Testis (tissue), 2 donors: ENCODE data around the gene FDXR.

Source experiments
- POLR2A ChIP-seq: fragments of 450-650 bp; IDR thresholded peaks from one replicate; pipeline ENCODE4 v1.6.1; 2017; ENCODE audit warnings: antibody characterized with exemption, mild to moderate bottlenecking, moderate library complexity
- TF ChIP-seq, protein P1 (sequence below), 3 experiments: fragments of 450-650 bp in 2 of 3; fragments of 200-600 bp in 1 of 3; sonication (generic) in 1 of 3; IDR thresholded peaks; one replicate each; pipeline ENCODE4 v1.5.1; 2016 to 2019; ENCODE audit warnings: antibody characterized with exemption in 3 of 3, mild to moderate bottlenecking in 2 of 3, moderate library complexity in 1 of 3

DNA sequence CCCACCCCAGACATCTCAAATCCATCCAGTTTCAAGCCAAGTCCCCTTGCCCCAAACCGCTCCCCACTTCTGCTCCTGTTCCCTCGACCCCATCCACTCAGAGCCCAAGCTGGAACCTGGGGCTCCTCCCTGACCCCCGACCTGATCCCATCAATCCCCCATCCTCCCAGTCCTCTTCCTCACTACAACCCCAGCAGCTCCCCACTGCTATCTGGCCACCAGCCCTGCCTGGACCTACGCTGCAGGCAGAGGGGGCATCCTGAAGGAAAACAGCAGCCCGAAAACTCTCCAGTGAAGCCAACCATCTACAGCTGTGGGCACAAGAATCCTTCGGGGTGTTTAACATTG, 3.9 kb downstream of the FDXR start:
- TF ChIP-seq POLR2A: no peak
- TF ChIP-seq, protein P1, sequence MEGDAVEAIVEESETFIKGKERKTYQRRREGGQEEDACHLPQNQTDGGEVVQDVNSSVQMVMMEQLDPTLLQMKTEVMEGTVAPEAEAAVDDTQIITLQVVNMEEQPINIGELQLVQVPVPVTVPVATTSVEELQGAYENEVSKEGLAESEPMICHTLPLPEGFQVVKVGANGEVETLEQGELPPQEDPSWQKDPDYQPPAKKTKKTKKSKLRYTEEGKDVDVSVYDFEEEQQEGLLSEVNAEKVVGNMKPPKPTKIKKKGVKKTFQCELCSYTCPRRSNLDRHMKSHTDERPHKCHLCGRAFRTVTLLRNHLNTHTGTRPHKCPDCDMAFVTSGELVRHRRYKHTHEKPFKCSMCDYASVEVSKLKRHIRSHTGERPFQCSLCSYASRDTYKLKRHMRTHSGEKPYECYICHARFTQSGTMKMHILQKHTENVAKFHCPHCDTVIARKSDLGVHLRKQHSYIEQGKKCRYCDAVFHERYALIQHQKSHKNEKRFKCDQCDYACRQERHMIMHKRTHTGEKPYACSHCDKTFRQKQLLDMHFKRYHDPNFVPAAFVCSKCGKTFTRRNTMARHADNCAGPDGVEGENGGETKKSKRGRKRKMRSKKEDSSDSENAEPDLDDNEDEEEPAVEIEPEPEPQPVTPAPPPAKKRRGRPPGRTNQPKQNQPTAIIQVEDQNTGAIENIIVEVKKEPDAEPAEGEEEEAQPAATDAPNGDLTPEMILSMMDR (IDR thresholded peaks at IDR 0.05): no peak
